Right ventricle myocardium inferior (tissue), 1 donor: ENCODE results near the gene AHI1. TPM values are rescaled to one million over a fixed set of nuclear protein-coding genes. Genes with fewer than 3 reads are reported as not detected.
"Not testable (repeated sequence)": the region's sequence is repeated elsewhere in the genome, so short reads cannot be mapped to it uniquely, and the experiment has no call there.

Source experiments
- ATAC-seq: fragments of 200-7000 bp; cut with Tn5 transposase; one replicate; pipeline ENCODE4 v1.9.1; 2020; ENCODE audit warnings: mild to moderate bottlenecking, moderate library complexity
- DNase-seq: peaks from one replicate; pipeline ENCODE4 v3.0.0; 2021; ENCODE audit errors: missing footprints
- intact Hi-C: fragments of 100-400 bp; cut with DNase I; formaldehyde crosslinking; loops from one replicate; pipeline ENCODE4 v1.11.0; 2022
- total RNA-seq: library from RNA; stranded (reverse); fragmentation: NEBNext Ultra II Directional; extraction: Animal tissue kit (Norgen Biotek cat#: 25700); gene quantifications from one replicate; pipeline ENCODE4 v1.2.1, GENCODE V29; 2021
- donor health status: DM: no; HTN: yes; CAD: no; lungs with severe emphysema.

Gene AHI1
- total RNA-seq, 1 donor from 2014 or later, result 9.2 TPM

- no peak for ATAC-seq
- intact Hi-C loops, result no loop called here
- DNase-seq, result no peak
Measured at GRCh38 chr6:135360222-135360621, 137.3 kb downstream of the AHI1 start.

DNA sequence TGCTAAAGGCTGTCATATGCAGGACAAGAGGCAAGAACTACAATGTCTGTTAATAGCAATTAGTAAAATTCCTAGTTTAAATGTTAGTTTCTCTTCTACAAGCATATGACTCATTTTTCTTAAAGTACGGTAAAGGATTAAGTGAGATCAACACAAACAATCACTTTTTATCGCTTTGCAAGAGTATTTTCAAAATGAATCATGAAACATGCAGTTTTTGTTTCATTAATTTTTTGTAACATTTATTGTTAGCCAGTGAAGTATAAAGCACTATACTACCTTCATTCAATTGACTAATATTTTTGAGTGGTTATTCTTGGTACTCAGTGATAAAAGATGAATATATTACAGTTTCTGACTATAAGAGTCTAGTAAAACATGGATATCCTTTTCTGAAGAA lies 138.6 kb downstream of the AHI1 start:
- intact Hi-C loops, result no loop called here
- ATAC-seq, result no peak
- DNase-seq, result no peak

GRCh38 chr6:135358251-135358821 lies 139.2 kb downstream of the AHI1 start:
- DNase-seq (no peak), ATAC-seq (no peak)
- intact Hi-C loops, result no loop called here

- no peak for ATAC-seq
- DNase-seq, result no peak
- intact Hi-C loops, result no loop called here
Measured at GRCh38 chr6:135354407-135354806, 143.1 kb downstream of the AHI1 start.

GRCh38 chr6:135353113-135353512 lies 144.4 kb downstream of the AHI1 start:
- intact Hi-C loops, result no loop called here
- DNase-seq (no peak), ATAC-seq (no peak)

DNA sequence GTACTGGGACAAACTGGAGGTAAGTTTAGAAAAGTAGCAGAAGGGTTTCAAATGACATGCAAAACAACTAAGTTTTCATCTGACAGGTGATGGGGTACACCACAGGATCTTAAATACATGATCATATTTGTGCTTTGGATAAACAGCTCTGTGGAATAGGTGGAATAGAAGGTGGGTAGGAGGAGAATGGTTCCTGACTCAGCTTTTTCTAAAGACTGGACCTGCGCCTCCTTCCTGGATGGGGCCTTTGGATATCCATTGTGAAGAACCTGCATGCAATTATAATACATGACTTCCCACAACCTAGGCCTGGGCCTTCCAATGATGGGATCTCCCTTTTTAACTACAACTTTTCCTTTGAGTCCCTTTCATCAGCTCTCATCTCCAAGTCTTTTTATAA lies 145.9 kb downstream of the AHI1 start:
- ATAC-seq, result no peak
- DNase-seq, result no peak
- intact Hi-C loops, result no loop called here

DNA sequence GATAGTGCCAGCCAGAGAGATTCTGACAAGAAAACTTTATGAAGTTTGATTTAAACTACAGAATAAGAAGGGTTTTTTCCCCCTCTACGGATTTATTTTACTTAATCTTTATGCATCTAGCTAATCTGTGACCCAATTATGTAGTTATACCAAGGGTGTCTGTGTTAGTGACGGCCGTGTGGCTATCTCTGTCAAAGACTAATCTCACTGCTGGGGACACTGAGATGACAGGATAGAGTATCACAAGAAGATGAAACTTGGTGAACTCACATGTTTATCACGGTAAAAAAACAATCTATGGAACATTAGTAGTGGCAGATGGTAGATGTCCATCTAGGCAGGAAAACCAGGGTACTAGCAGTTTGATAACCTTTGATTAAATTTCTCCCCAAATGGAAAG lies 149.7 kb downstream of the AHI1 start:
- intact Hi-C loops, result no loop called here
- ATAC-seq, result no peak
- no peak for DNase-seq

DNA sequence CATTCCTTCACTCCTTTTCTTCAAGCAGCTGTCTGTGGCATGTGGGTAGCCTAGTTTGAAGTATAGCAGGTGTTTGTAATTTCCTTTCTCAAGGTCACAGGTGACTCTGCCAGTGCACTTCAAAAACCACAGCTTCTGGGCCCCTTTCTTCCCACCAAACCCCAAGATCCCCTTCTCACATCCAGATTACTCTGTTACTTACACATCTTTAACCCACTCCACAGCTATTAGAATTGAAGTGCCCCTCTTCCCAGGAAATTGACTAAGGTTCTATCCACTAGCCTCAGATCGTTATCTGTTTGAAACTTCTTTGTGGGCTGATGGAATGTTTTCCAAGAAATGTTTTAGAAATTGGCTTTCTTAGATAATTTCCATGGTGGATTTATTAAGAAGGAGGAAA lies 150.8 kb downstream of the AHI1 start:
- intact Hi-C loops, result no loop called here
- DNase-seq (no peak), ATAC-seq (no peak)

GRCh38 chr6:135344526-135344925 lies 153.0 kb downstream of the AHI1 start:
- ATAC-seq, result no peak
- intact Hi-C loops, result no loop called here
- no peak for DNase-seq

DNA sequence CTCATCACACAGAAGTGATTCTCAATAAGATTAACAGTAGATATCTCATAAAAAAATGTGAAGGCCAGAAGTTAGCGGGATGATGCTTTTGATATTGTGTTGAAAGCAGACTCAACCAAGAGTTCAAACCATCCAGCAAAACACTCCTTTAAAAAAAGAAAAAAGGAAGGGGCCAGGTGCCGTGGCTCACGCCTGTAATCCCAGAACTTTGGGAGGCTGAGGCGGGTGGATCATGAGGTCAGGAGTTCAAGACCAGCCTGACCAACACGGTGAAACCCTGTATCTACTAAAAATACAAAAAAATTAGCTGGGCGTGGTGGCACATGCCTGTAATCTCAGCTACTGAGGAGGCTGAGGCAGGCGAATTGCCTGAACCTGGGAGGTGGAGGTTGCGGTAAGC lies 157.6 kb downstream of the AHI1 start:
- ATAC-seq, intact Hi-C loops, DNase-seq: not testable (repeated sequence)

DNA sequence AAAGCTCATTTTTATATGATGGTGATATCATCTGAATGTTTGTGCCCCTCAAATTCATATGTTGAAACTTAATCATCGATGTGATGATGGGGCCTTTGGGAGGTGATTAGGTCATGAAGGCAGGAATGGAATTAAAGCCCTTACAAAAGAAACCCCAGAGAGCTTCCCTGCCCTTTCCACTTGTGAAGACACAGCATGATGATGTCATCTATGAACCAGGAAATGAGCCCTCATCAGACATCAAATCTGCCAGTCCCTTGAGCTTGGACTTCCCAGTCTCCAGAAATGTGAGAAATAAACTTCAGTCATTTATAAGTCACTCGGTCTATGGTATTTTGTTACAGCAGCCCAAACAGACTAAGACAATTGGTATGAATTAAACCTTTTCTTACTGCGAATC lies 163.4 kb downstream of the AHI1 start:
- ATAC-seq (no peak), DNase-seq (no peak)
- intact Hi-C loops, result no loop called here

GRCh38 chr6:135331002-135331401 lies 166.5 kb downstream of the AHI1 start:
- no peak for ATAC-seq
- intact Hi-C loops, result no loop called here
- no peak for DNase-seq

DNA sequence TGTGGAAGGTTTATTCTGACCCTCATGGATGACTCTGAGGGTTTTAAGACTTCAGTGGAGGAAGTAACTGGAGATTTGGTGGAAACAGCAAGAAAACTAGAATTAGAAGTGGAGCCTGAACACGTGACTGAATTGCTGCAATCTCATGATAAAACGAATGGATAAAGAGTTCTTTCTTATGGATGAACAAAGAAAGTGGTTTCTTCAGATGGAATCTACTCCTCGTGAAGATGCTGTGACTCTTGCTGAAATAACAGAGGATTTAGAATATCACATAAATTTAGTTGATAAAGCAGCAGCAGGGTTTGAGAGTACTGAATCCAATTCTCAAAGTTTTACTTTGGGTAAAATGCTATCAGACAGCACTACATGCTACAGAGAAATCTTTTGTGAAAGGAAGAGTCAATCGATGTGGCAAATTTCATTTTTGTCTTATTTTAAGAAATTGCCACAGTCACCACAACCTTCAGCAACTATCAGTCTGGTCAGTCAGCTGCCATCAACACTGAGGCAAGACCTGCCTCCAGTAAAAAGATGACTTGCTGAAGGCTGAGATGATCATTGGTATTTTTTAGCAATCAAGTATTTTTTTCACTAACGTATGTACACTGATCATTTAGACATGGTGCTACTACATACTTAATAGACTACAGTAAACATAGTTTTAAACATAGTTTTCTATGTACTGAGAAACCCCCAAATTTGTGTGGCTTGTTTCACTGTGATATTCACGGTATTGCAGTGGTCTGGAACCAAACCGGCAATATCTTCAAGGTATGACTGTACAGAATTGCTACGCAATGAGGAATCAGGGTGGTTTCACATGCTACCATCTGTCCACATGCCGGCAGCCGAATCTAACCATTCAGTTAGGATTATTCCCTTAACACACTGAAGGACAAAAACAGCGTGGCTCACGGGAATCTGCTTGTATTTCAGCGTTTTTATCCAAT lies 167.4 kb downstream of the AHI1 start:
- DNase-seq (no peak), ATAC-seq (no peak)
- intact Hi-C loops, result no loop called here

- intact Hi-C loops, result no loop called here
- DNase-seq (no peak), ATAC-seq (no peak)
Measured at GRCh38 chr6:135328136-135328535, 169.4 kb downstream of the AHI1 start.

GRCh38 chr6:135325624-135326424 lies 171.7 kb downstream of the AHI1 start:
- ATAC-seq, result no peak
- intact Hi-C loops, result no loop called here

GRCh38 chr6:135324531-135324930 lies 173.0 kb downstream of the AHI1 start:
- intact Hi-C loops, result no loop called here
- no peak for DNase-seq
- ATAC-seq, result no peak

More at GRCh38 chr6:135325624-135326424, 171.7 kb downstream of the AHI1 start:
- DNase-seq, result no peak

GRCh38 chr6:135323979-135324378 lies 173.6 kb downstream of the AHI1 start:
- intact Hi-C loops, result no loop called here
- no peak for ATAC-seq
- DNase-seq, result no peak

DNA sequence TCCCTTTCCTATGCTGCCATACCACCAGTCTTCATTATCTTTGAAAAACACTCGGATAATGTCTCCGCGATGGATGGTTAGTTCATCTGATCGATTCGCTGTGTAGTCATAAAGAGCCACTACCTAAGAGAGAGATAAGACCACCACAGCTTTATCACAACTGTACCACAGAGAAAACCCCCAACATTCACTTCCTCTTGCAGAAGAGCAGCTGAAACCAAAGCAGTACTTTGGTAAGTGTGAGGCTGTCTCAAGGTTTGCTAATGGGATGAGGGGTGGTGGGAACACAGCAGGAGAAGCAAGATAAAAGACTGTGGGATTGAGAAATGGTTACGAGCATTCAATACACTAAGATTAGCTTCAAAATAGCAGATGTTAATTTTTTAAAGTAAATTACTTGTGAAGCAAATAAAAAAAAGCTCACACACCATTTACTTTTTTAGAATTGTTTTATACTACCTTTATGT lies 174.3 kb downstream of the AHI1 start:
- no peak for ATAC-seq
- intact Hi-C loops, result no loop called here
- no peak for DNase-seq

DNA sequence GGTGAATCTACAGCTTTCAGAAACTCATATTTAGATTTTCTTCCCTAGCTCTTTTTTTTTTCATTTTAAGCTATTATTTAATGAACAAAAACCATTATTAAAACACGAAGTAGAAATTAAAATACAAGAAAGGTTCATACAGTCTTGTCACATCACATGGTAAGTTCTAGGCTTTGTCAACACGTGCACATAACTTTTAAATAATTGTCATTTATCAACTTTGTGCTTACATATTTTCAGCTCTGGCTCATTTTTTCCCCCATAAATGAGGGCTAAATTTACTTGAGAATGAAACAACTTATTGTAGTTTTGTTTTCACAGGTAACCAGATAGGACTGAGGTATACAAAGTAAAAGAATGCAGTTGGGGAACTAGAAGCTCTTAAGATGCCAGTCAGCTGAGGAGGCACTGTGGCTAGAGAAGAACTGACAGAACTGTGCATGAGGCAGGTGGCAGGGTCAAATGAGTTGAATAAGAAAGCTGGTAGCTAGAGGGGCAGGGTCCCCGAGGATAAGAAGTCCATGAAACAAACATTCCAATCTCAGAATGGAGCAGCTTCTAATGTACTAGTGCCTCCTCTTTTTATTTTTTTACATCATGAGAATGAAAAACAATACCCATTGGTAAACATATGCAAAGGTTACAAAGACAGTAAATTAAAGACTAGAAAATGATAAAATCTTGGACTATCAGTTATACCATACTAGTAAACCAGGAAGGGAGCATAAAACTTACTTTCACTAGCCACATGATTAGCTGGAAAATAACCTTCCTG lies 174.9 kb downstream of the AHI1 start:
- intact Hi-C loops, result no loop called here
- DNase-seq, result no peak
- no peak for ATAC-seq
